SU-DHL-6 (cell line): Measurements from ENCODE around the gene HAGH.

Experiments used
- H2AFZ ChIP-seq: fragments of 200-600 bp; sonication (generic); 2 replicates; pipeline ENCODE4 v1.6.1; 2014; ENCODE audit warnings: low read depth, mild to moderate bottlenecking, moderate library complexity, mixed read lengths, antibody characterized with exemption, low read length; ENCODE audit not compliant: severe bottlenecking
- H3F3A ChIP-seq: fragments of 200-600 bp; shearing (Covaris generic); 2 replicates; pipeline ENCODE4 v1.6.0; 2016; ENCODE audit warnings: antibody characterized with exemption, mild to moderate bottlenecking; ENCODE audit not compliant: insufficient read depth
- H3K27ac ChIP-seq: fragments of 200-600 bp; sonication (generic); 2 replicates; pipeline ENCODE4 v1.5.1; 2016; ENCODE audit warnings: low read depth, mild to moderate bottlenecking, low read length, moderate library complexity, mixed read lengths
- H3K27me3 ChIP-seq: fragments of 200-600 bp; sonication (generic), shearing (Covaris generic); 2 replicates; pipeline ENCODE4 v1.6.0; 2014; ENCODE audit warnings: mild to moderate bottlenecking, low read length
- H3K36me3 ChIP-seq: fragments of 200-600 bp; sonication (generic); 2 replicates; pipeline ENCODE4 v1.6.1; 2014; ENCODE audit warnings: mild to moderate bottlenecking, low read length, mixed read lengths
- H3K4me2 ChIP-seq: fragments of 300-600, 200-600 bp; shearing (Covaris generic), sonication (generic); 2 replicates; pipeline ENCODE4 v1.6.0; 2014; ENCODE audit warnings: low read length, low read depth, mild to moderate bottlenecking; ENCODE audit not compliant: poor library complexity, severe bottlenecking
- H3K4me3 ChIP-seq: fragments of 200-600 bp; sonication (generic); 2 replicates; pipeline ENCODE4 v1.5.1; 2014; ENCODE audit warnings: antibody characterized with exemption, low read length, mild to moderate bottlenecking, mixed read lengths; ENCODE audit not compliant: insufficient read depth, poor library complexity, severe bottlenecking
- H3K79me2 ChIP-seq: fragments of 200-600 bp; sonication (generic); 2 replicates; pipeline ENCODE4 v1.6.1; 2014; ENCODE audit warnings: mild to moderate bottlenecking, low read length, moderate library complexity; ENCODE audit not compliant: insufficient read depth
- H3K9ac ChIP-seq: fragments of 200-600 bp; sonication (generic); 2 replicates; pipeline ENCODE4 v1.7.0; 2014; ENCODE audit warnings: mild to moderate bottlenecking, low read length
- H3K9me2 ChIP-seq: fragments of 200-600 bp; sonication (generic); replicated peaks from 2 replicates; pipeline ENCODE4 v1.6.1; 2014; ENCODE audit warnings: low read length; ENCODE audit not compliant: insufficient read depth
- H3K9me3 ChIP-seq: fragments of 200-600 bp; sonication (generic); 2 replicates; pipeline ENCODE4 v1.6.1; 2014; ENCODE audit warnings: low read length, mixed read lengths; ENCODE audit not compliant: insufficient read depth
- H4K20me1 ChIP-seq: fragments of 200-600 bp; sonication (generic); 2 replicates; pipeline ENCODE4 v1.6.1; 2014; ENCODE audit warnings: low read depth, mild to moderate bottlenecking, antibody characterized with exemption, low read length, moderate library complexity, mixed read lengths
- EZH2phosphoT487 ChIP-seq: fragments of 200-600 bp; sonication (generic), shearing (Covaris generic); conservative IDR thresholded peaks from 2 replicates; pipeline ENCODE4 v1.6.1; 2018; ENCODE audit warnings: mild to moderate bottlenecking, antibody characterized with exemption, low read length, moderate library complexity, mixed read lengths
- TF ChIP-seq, protein P1 (sequence below): fragments of 200-600 bp; sonication (generic); IDR thresholded peaks from one replicate; pipeline ENCODE4 v1.5.1; 2017; ENCODE audit warnings: antibody characterized with exemption, mild to moderate bottlenecking, low read length, moderate library complexity; ENCODE audit not compliant: insufficient read depth, poor library complexity, severe bottlenecking

HAGH gene

GRCh38 chr16:1850981-1851380 is 24.4 kb upstream of the HAGH start:
- TF ChIP-seq EZH2phosphoT487 = no peak
- TF ChIP-seq, protein P1, sequence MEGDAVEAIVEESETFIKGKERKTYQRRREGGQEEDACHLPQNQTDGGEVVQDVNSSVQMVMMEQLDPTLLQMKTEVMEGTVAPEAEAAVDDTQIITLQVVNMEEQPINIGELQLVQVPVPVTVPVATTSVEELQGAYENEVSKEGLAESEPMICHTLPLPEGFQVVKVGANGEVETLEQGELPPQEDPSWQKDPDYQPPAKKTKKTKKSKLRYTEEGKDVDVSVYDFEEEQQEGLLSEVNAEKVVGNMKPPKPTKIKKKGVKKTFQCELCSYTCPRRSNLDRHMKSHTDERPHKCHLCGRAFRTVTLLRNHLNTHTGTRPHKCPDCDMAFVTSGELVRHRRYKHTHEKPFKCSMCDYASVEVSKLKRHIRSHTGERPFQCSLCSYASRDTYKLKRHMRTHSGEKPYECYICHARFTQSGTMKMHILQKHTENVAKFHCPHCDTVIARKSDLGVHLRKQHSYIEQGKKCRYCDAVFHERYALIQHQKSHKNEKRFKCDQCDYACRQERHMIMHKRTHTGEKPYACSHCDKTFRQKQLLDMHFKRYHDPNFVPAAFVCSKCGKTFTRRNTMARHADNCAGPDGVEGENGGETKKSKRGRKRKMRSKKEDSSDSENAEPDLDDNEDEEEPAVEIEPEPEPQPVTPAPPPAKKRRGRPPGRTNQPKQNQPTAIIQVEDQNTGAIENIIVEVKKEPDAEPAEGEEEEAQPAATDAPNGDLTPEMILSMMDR = no peak
- Histone ChIP-seq H3K27ac (no peak overlapping the region), H3K9me3 (no peaks in the 10 kb centered on the region), H2AFZ (no peak overlapping the region), H3K4me3 (no peak overlapping the region), H3K9ac (no peak overlapping the region), H3K36me3 (no peaks in the 10 kb centered on the region), H4K20me1 (no peaks in the 10 kb centered on the region), H3K9me2 (no peaks in the 10 kb centered on the region), H3K27me3 (no peaks in the 10 kb centered on the region), H3K79me2 (no peaks in the 10 kb centered on the region), H3K4me2 (no peak overlapping the region), H3F3A (no peaks in the 10 kb centered on the region)

DNA sequence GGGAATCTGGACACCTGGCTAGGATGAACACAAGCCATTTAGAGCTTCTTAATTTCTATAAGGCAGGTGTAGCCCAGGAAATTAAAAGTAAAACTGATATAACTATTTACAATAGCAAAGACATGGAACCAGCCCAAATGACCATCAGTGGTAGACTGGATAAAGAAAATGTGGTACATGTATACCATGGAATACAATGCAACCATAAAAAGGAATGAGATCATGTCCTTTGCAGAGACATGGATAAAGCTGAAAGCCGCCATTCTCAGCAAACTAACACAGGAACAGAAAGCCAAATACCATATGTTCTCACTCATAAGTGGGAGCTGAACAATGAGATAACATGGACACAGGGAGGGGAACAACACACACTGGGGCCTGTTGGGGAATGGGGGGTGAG is 19.8 kb upstream of the HAGH start:
- H3K27ac ChIP-seq = no peak overlapping the region
- no peaks in the 10 kb centered on the region for H3F3A ChIP-seq
- no peak overlapping the region for H3K9ac ChIP-seq
- no peaks in the 10 kb centered on the region for H4K20me1 ChIP-seq
- H3K36me3 ChIP-seq = no peaks in the 10 kb centered on the region
- H3K27me3 ChIP-seq = no peaks in the 10 kb centered on the region
- H3K79me2 ChIP-seq = no peaks in the 10 kb centered on the region
- H3K9me2 ChIP-seq = no peaks in the 10 kb centered on the region
- no peak for TF ChIP-seq EZH2phosphoT487
- TF ChIP-seq, protein P1 = no peak
- no peaks in the 10 kb centered on the region for H3K9me3 ChIP-seq
- no peak overlapping the region for H2AFZ ChIP-seq
- no peak overlapping the region for H3K4me3 ChIP-seq
- H3K4me2 ChIP-seq = no peak overlapping the region

DNA sequence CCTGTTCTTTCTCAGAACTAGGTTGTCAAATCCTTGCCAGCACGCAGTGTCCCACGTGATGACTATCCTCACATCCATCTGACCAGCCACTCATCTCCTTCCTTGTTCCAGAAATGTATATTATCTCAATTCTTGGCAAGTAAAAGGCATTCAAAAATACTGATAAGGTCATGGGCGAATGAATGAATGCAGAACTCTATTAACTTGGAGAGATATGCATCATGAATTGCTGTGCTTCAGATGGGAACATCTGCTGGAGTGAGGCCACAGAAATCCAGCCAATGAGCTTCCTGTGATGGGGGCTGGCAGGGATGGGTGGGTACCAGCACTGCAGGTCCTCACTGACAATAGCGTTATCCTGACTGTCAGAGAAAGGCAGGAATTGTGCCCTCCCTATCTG is 19.4 kb upstream of the HAGH start:
- no peaks in the 10 kb centered on the region for H3K27me3 ChIP-seq
- TF ChIP-seq EZH2phosphoT487 = no peak
- TF ChIP-seq, protein P1 = no peak
- no peak overlapping the region for H3K27ac ChIP-seq
- no peak overlapping the region for H3K9ac ChIP-seq
- no peak overlapping the region for H2AFZ ChIP-seq
- H4K20me1 ChIP-seq = no peaks in the 10 kb centered on the region
- H3K4me3 ChIP-seq = no peak overlapping the region
- no peaks in the 10 kb centered on the region for H3F3A ChIP-seq
- H3K79me2 ChIP-seq = no peaks in the 10 kb centered on the region
- H3K9me2 ChIP-seq = no peaks in the 10 kb centered on the region
- H3K4me2 ChIP-seq = no peak overlapping the region
- H3K9me3 ChIP-seq = no peaks in the 10 kb centered on the region
- H3K36me3 ChIP-seq = no peaks in the 10 kb centered on the region

DNA sequence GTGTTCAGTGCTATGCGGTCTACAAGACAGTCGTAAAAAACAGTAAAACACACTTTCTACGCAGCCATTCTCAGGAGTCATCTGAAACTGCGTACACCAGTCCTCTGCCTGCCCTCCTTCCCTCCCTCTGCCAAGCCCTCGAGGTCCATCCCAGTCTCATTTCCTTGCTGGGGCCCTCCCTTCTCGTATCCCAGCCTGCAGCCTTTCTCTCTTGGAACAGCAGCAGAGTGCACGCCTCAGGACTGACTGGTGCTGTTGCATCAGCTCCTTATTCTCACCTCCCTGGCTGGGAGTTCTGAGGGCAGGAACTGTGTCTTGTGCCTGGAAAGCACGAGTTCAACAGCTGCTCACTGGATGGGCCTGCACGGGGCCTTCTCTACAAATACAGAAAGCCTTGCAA is 12.9 kb upstream of the HAGH start:
- no peaks in the 10 kb centered on the region for H3K27me3 ChIP-seq
- no peaks in the 10 kb centered on the region for H3K9me3 ChIP-seq
- H2AFZ ChIP-seq = no peak overlapping the region
- H4K20me1 ChIP-seq = no peaks in the 10 kb centered on the region
- TF ChIP-seq, protein P1 = no peak
- TF ChIP-seq EZH2phosphoT487 = no peak
- no peak overlapping the region for H3K4me3 ChIP-seq
- no peak overlapping the region for H3K27ac ChIP-seq
- no peaks in the 10 kb centered on the region for H3K9me2 ChIP-seq
- no peaks in the 10 kb centered on the region for H3K79me2 ChIP-seq
- H3F3A ChIP-seq = no peaks in the 10 kb centered on the region
- H3K9ac ChIP-seq = no peak overlapping the region
- no peak overlapping the region for H3K4me2 ChIP-seq
- no peaks in the 10 kb centered on the region for H3K36me3 ChIP-seq
